ENCODE data around the gene ZNF618.

The ZNF618 gene

DNA sequence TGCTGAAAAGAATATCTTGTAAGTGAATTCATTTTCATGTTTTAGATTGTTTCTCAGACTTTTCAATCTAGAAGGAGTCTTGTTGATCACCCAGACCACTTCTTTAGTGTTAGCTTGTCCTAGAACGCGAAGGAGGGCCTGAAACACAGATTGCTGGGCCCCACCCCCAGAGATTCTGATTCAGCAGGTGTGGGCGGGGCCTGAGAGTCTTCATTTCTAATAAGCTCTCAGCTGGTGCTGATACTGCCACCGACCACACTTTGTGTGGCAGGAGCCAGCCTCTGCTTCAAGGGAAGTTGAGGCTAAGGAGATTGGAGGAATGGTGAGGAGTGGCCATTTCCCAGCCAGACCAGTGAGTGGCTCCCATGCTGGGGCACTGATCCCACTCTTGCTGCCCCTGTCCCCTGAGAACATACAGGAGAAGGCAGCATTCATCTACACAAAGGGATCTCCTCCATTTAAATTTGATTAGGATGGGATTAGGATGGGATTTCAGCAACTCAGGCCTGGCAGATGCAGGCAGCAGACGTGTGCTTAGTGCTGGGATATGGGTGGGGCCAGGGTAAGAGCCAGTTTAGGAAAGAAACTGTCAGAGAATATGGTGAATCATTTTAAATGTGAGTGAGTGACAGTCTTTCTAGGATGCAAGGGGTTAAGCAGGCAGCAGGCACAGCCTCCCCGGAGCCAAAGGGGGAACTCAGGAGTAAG lies 35.9 kb downstream of the ZNF618 start:
- no peak for DNase-seq (ENCODE audit: low read depth)

DNA sequence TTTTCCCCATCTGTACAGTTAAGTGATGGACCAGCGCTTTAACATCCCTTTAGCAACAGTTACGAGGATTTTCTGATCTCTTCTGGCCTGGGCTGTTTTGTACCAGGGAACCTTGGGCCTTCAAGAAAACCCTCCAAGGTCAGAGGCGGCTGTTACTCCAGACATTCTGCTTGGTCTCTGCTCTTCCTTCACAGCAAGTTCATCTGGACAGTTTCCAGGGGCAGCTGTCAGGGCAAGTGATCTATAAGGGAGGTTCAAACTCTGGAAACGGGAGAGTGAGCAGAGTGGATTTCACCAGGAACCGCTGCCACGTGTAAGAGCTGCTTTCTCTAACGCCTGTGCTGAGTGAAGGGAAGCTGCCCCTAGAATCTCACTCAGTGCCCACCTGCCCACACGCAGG lies 36.7 kb downstream of the ZNF618 start:
- DNase-seq (ENCODE audit: low read depth) = no peak

DNA sequence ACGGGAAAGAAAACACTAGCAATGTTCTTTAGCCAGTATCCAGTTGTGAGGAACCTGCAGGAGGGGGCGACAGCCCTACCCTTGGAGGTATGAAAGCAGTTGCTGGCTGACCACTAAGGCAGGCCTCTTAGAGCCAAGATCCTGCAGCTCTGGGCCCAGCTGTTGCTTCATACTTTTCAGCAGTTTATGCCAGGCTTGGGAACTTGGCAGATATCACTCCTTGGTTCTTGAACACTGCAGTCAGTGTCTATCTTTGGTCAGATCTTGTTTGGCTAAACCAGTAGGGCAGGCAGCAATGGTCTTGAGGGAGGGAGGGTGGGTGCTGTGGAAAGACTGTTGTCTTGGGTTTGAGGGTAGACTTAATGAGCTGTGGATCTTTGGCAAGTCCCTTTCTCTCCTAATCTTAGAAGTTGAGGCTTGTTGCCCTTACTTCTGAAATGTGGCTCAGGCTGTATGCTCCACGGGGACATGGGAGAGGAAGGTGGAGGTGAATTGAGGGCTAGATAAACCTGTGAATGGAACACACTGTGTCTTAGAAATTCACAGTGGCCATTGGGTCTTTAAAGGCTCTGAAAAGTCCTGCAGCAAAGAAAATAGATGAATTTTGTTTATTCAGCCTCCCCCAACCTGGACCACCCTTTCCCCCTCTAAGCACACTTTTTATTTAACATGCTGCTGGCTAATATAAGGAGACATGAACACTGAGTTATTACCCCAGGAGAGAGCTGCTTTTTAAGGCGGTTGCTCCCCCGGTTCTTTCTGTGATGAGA lies 37.5 kb downstream of the ZNF618 start:
- DNase-seq (ENCODE audit: low read depth) = no peak

DNA sequence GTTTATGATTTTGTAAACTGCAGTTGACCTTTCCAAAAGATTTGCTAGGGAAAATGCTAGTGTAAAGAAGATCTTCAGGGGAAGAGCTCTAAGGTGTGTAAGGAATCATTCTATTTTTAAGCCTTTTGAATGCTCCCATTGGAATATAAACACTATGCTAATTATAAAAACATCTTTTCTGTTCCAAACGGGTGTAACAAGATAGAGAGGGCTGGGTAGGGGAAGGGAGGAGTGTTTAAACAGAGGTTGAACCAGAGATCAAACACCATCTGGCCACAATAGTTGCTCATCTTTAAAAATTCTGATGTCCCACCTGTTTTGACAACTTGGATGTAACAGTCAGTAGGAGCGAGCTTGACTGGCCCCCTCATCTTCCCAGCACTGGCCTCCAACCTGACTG lies 38.4 kb downstream of the ZNF618 start:
- DNase-seq (ENCODE audit: low read depth) = no peak

DNA sequence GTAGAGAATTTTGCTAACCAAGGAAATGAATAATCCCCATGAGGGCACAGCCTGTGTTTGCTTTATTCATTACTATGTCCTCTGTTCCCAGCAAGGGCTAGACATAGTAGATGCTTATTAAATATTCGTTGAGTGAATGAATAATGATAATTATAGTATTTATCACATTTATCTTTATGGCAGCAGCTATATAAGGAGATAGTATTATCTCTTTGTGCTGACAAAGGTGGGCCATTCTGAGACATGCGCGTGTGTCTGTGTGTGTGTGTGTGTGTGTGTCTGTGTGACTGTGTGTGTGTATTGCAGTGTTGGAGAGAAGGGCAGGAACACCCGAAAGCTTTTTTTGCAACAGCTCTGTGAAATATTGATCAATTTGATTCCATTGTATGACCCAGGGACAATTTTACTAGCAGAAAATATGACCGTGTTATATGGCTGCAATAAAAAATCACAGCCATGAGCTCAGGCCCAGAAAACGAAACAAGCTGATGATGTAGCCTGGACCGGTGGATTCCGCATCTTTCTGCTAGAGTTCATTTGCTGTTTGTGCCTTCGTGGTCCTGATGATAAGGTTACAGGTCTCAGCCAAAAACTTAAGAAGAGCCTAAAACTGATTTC lies 39.8 kb downstream of the ZNF618 start:
- DNase-seq (ENCODE audit: low read depth) = no peak

DNA sequence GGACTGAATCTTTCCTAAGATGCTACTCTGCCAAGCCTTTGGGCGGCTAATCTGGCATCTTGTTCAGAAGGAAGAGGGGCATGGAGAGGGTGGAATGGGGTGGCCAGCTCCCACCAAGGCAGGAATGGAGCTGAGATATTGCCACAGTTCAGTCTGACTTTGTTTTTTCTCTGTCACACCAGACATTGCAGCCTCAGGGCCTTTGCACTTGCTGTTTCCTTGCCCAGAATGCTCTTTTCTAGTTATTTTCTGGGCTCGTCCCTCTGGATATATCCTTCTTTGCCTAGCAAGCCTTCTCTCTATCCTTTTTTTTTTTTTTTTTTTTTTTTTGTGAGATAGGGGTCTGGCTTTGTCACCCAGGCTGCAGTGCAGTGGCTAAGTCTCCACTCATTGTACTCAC lies 40.8 kb downstream of the ZNF618 start:
- no peak for DNase-seq (ENCODE audit: low read depth)

DNA sequence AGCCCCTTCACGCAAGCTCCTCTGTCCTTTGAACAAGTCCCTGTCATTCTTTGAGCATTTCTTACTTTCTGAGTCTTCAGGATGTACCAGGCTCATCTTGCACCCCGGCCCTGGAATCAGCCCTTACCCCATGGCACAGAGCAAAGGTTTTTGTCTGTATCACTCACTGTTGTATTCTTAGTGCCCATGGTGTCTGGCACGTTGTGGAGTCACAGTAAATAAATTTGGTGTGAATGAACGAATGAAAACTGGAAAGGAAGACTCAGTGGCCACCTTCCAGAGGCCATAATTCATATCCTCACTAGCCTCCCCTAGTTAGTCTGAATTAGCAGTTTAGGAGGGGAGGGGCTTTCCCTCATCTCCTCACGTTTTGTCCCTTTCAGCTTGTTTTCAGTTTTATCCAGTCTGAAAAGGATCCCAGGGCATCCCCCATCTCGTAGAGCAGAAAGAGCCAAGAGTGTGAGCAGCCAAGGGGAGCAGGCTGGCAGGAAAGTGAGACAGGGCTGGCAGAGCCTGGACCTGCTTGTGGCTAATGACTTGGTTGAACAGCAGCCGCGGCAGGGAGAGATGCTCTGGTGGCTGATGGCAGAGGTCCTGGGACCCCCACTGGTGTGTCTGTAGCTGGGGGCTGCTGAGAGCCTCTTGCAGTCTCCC lies 42.7 kb downstream of the ZNF618 start:
- no peak for DNase-seq (ENCODE audit: low read depth)

DNA sequence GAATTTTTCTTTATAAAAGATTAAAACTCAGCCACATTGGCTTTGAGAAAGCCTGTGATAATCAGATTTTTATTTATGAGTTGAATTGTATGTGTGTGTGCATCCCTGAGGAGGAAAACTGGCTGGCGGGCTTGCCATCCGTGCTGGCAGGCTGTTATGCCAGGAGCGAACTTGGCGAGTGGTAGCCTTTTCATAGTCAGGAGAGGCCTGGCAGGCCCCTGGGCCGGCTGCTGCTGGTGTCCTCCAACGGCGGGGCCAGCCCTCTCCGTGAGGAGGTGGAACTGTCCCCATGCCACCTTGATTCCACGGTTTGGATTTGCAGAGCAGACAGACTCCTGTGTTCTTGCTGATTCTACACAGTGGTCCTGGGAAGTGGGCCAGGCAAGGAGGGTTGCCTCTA lies 43.3 kb downstream of the ZNF618 start:
- DNase-seq (ENCODE audit: low read depth) = no peak

DNA sequence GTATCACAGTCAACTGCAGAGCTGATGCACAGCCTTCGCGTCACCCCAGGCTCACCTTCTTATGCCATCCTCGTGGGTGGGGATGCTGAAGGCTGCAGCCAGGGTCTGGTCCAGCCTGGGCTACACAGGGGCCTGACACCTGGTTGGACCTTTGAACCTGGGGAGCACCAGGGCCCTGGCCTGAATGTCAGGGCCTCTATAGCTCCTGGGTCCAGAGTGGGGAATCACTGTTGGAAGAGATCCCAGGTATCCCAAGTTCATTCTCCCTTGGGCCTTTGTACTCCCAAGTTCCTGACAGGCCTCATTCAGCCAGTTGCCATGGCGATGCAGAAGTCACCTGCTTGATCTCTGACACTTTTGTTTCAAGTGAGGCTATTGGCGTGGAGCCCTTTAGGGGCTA lies 43.8 kb downstream of the ZNF618 start:
- no peak for DNase-seq (ENCODE audit: low read depth)

DNA sequence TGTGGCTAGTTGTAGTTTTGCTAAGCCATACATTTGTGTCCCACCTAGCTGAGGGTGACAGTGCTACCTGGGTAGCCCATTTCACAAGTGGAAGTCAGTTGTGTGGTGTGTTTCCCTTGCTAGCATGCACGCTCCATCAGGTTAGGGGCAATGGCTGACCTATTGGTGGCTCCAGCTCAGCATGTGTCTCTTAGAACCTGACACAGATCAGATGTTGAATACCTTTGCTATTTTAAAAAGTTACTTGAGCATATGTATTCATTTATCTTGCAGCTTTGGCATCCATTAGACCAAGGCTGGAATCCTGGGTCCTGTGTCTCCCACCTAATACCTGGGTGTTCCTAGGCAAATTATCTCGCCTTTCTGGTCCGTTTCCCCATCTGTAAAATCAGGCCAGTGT lies 44.8 kb downstream of the ZNF618 start:
- DNase-seq (ENCODE audit: low read depth) = no peak

DNA sequence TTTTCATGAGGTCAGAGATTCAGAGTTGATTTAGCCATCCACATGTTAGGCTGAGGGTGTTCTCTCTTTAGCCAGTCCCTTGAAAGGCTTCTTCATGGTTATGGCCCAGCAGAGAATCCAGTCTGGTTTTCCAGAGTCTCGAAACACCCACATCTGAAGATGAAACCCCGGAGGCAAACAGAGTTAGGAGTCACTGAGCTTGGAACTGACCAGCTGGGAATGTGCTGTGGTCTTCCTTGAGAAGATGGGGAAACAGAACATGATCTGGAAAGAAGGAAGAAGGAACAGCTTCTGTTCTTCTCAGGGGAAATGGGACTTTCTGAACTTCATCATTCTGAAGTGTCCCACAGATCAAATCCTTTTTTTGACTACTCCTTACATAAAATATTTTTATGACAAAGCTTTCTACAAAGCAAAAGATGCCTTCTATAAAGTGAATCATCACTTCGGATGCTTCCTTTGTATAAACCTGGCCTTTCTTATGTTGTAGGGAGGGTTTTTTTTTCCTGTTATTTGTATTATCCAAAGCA lies 45.4 kb downstream of the ZNF618 start:
- no peak for DNase-seq (ENCODE audit: low read depth)

DNA sequence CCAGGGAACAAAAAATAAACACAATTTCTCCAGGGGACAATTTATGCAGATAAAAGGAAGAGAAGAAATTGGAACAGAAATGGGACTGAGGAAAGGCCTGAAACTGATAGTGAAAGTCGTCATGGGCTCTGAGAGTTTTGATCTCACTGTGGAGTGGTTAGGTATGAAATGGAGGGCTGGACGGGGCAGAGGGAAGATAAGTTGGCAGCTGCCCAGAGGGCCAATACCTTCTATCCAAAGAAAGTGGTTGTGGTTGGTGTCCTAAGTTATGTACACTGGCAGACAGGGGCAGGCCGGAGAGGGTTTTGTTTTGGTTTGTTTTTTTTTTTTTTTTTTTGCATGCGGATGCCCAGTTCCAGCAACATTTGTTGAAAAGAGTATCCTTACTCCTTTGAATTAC lies 46.1 kb downstream of the ZNF618 start:
- no peak for DNase-seq (ENCODE audit: low read depth)

DNA sequence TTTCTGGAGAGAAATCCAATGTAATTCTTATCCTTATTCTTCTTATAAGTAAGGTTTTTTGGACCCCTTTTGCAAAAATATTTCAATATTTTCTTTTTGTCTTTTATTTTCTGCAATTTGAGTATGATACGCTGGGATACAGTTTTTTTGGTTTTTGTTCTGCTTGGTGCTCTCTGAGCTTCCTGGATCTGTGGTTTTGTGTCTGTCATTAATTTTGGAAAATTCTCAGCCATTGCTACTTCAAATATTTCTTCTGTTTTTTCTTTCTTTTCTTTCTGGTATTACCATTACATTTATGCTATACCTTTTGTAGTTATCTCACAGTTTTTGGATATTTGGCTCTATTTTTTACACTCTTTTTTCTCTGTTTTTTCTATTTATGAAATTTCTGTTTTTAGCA lies 50.1 kb downstream of the ZNF618 start:
- no peak for DNase-seq (ENCODE audit: low read depth)

DNA sequence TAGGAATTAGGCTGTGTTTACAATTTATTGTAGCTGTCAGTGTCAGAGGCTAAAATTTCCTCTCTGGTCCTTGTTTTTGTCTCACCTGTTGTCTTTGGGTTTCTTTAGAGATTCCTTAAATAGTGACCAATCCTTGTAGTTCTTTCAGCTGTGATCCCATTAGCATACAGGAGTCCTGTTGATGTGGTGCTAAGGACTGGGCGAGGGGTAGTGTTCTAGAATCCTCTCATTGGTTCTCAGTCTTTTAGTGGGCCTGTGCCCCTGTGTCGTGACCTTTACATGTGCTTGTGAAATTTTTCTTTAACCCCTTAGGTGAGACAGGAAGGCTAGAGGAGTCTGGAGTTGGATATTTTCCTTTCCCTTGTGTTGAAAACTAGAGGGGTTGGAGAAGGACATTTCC lies 51.2 kb downstream of the ZNF618 start:
- no peak for DNase-seq (ENCODE audit: low read depth)

DNA sequence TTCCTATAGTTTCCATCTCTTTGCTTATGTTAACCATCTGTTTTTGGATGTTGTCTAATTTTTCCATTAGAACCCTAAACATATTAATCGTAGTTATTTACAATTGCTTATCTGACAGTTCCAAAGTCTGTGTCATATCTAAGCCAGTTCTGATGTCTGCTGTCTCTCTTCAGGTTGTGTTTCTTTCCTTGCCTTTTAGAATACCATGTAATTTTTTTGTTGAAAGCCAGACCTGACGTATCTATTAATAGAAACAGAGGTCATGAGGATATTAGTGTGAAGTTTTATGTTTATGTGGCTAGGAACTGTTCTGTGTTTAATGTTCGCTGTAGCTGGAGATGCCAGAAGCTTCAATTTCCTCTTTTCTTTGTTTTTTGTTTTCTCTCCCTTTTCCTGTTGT lies 52.2 kb downstream of the ZNF618 start:
- no peak for DNase-seq (ENCODE audit: low read depth)

DNA sequence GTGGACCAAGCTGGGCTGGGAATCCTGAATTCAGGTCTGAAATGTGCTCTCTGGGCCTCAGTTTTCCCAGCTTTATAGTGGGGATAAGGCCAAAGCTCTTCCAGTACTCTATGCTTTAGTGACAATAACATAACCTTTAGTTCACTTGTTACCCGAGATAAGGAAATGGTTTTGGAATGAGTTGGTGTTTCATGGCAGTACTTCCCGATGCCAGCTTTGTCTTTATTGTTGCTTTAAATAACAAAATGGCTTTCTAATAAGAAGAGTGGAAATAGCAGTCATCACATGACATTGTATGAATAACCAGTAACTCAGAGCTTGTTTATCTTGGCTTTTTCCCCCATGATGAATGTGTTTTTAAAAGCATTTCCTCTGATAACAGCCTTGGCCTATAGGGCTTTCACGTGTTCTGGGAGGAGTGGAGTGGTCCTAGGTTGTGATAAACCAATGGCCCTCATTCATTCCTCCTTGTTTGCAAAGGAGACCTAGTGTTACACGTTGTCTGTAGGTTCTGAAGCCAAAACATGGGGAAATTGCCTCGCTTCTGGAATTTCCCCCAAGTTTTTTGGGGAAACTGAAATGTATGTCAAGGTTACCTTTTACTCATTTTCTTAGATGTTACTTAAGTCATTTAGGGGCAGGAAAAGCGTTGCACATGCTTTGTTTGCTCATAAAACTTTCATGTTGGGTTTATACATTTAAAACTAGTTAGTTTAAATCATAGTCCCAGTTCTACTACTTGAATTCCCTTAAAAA lies 53.7 kb downstream of the ZNF618 start:
- no peak for DNase-seq (ENCODE audit: low read depth)

DNA sequence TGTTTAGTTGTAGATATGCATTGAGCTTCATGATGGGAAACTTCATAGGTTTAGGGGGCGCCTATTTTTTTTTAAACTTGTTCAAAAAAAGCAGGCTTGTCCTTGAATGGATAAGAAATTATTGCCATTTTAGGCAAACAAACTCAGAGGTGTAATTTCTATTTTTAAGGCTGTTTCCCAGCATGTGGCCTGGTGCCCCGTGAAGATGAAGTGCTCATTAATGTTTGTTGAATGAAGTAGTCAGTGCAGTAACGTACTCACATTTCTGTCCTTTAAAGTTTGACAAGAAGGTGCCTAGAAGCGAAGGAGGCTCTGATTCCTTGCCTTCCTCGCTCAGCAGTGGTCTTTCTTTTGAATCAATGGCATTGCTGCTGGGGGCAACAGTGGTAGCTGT lies 54.3 kb downstream of the ZNF618 start:
- no peak for DNase-seq (ENCODE audit: low read depth)

DNA sequence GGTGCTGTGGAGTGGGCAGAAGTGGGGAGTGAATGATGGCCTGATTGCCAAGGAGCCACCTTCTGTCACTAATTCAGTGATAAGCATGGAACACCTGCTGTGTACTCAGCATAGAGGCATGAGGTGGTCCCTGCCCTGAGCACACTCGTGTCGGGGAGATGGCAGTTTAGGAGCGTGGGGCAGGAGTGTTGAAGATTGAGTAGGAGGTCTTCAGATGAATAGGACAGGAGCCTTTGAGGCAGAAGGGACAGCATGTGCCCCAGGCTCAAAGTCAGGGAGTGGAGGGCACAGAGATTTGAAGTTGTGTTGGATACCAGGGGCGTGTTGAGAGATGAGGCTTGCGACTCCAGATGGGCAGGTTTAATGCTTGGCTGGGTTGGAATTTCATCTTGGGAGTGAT lies 55.0 kb downstream of the ZNF618 start:
- no peak for DNase-seq (ENCODE audit: low read depth)

DNA sequence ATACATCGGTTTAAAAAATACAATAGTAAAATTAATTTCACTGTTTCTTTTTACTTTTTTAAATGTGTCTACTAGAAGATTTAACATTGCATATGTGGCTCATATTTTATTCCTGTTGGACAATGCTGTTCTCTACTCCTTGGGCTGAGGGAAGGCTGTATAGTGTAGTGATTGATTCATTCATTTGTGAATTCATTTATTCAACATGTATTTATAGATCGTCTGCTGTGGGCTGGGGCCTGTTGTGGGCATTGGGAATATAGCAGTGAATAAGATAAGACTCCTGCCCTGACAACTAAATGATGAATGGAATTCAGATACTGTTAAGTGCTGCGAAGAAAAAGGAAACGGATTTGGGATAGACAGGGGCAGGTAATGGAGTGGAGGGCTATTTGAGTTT lies 55.7 kb downstream of the ZNF618 start:
- DNase-seq (ENCODE audit: low read depth) = no peak

DNA sequence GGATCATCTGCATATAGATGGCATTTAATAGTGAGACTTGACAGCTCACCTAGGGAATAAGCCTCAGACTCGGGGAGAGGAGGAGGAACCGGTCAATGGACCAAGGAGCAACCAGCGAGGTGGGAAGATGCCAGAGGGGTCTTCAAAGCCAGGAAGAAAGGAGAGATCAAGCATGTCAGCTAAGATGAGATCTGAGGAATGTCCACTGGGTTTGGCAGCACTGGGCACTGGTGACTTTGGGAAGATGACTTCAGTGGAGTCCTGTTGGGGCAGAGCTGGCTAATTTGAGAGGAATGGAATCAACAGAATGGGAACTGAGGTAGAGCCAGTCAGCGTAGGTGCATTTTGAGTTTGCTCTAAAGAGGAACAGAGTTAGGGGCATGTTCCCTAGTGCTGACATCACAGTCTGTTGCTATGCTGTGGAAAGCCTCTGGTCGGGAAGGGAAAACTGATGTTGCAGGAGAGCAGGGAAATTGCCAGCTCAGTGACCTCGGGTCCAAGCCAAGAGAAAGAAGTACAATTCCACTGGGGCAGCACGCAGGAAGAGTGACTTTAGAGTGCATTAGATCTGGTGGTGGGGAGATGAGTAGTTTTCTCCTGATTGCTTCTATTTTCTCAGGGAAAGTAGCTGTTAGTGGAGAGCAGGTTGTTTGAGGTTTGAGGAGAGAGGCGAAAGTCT lies 56.9 kb downstream of the ZNF618 start:
- DNase-seq (ENCODE audit: low read depth) = no peak

DNA sequence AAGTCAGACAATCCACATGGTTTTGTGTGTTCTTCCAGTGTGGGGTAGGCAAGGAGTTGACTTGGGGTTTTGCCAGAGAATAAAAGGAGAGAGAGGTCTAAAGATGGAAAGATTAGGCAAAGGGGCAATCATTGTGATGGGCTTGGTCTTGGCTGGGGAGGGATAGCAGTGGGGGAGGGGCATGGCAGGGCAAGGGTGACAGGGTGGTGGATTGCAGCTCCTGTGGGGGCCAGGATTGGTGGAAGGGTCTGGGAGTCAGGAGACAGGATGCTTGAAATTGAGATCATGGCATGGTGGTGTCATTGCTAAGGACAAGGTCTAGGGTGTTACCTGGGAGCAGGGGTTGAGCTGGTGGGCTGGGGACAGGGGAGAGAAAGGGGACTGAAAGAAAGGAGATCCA lies 57.6 kb downstream of the ZNF618 start:
- DNase-seq (ENCODE audit: low read depth) = no peak

Measured in activated T-cell treated with anti-CD3 and anti-CD28 coated beads for 48 hours (primary cell).